Gastrocnemius medialis (tissue), 4 donors: ENCODE results near the gene SMARCA4. TPM values are rescaled to one million over a fixed set of nuclear protein-coding genes. Genes with fewer than 3 reads are reported as not detected.

Experiments
- ATAC-seq, 2 donors: fragments of 150-250 bp; one replicate each; pipeline ENCODE4 v1.9.1; 2016
- DNase-seq, 2 donors: peaks; one replicate each; pipeline ENCODE4 v3.0.0-alpha.2; 2019
- H3K27ac ChIP-seq, 4 donors: fragments of 200-600 bp; sonication (generic); 1 replicate in 1 of 4; 2 replicates in 3 of 4; pipeline ENCODE4 v1.5.1; 2016 to 2018; ENCODE audit warnings: mild to moderate bottlenecking in 2 of 4, moderate library complexity in 1 of 4
- H3K27me3 ChIP-seq, 3 donors: fragments of 200-600 bp; sonication (generic) in 2 of 3; 1 replicate in 1 of 3; 2 replicates in 2 of 3; pipeline versions ENCODE4 v1.5.1 to v1.6.0; 2016 to 2019; ENCODE audit warnings: mild to moderate bottlenecking in 1 of 3, moderate library complexity in 1 of 3
- H3K36me3 ChIP-seq, 2 donors: fragments of 200-600 bp; sonication (generic) in 1 of 2; one replicate each; pipeline ENCODE4 v1.5.1; 2017 to 2018
- H3K4me1 ChIP-seq, 2 donors: fragments of 200-600 bp; sonication (generic) in 1 of 2; one replicate each; pipeline ENCODE4 v1.5.1; 2016 to 2017; ENCODE audit warnings: mild to moderate bottlenecking in 2 of 2
- H3K4me3 ChIP-seq, 4 donors: fragments of 200-600 bp; sonication (generic) in 3 of 4; 1 replicate in 1 of 4; 2 replicates in 3 of 4; pipeline ENCODE4 v1.5.1; 2016 to 2019; ENCODE audit warnings: mild to moderate bottlenecking in 2 of 4
- H3K9me3 ChIP-seq, 3 donors: fragments of 200-600 bp; sonication (generic) in 2 of 3; 1 replicate in 1 of 3; 2 replicates in 2 of 3; pipeline ENCODE4 v1.5.1; 2016 to 2019
- POLR2A ChIP-seq, 2 donors: fragments of 450-650 bp; IDR thresholded peaks; one replicate each; pipeline ENCODE4 v1.6.1; 2017; ENCODE audit warnings: antibody characterized with exemption in 2 of 2, mild to moderate bottlenecking in 2 of 2, moderate library complexity in 2 of 2
- in situ Hi-C, 4 donors: fragments of 200-750 bp; cut with MboI; loops; one replicate each; pipeline versions ENCODE4 v1.15.0 to v1.8.0; 2017; ENCODE audit warnings: low sequenced_read_pairs in 4 of 4
- intact Hi-C: fragments of 100-400 bp; cut with DNase I; formaldehyde crosslinking; loops from one replicate; pipeline ENCODE4 v1.15.1; 2023; ENCODE audit warnings: low total_unique reads
- total RNA-seq, 4 donors: library from RNA; depleted of rRNA; stranded (reverse); fragments of >200 nt; gene quantifications; one replicate each; pipeline versions ENCODE4 v1.1.0 to v1.2.3, GENCODE V29; 2016
- TF ChIP-seq, protein P1 (sequence below), 5 experiments: fragments of 450-650 bp in 3 of 5; fragments of 200-600 bp in 2 of 5; sonication (generic) in 2 of 5; IDR thresholded peaks in 4 of 5; conservative IDR thresholded peaks in 1 of 5; 1 replicate in 4 of 5; 2 replicates in 1 of 5; pipeline ENCODE4 v1.5.1; 2016 to 2019; ENCODE audit warnings: antibody characterized with exemption in 5 of 5, mild to moderate bottlenecking in 3 of 5, moderate library complexity in 3 of 5

SMARCA4 gene
- total RNA-seq, 4 donors from 2014 or later: 24.0 to 72.6 (median 68.7) TPM

DNA sequence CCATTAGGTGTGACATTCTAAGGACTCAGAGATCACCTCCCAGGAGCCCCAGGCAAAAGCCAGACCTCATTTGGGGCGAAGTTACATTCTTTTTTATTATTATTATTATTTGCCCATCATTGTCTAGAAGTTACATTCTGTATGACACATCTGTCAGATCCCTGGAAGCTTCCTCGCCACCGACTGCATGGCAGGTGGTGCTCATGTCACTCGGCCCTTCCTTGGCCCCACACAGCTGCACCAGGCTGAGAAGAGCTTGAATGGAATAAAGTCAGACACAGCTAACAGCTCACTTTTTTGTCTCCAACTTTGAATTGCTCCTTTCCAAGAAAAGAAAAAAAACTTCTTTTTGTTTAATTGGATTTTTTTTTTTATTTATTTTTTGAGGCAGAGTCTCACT lies 87.0 kb downstream of the SMARCA4 start:
- H3K27me3 ChIP-seq: no peaks in the 10 kb centered on the region
- intact Hi-C loops (no loop called here), in situ Hi-C loops (loop anchor here in 1 of 4 donors (25.0 kb wide), 1 partner anchor 164 kb away; no protein-coding TSS in a partner anchor)
- H3K4me3 ChIP-seq: no peak overlapping the region
- TF ChIP-seq POLR2A (IDR thresholded peaks at IDR 0.05): no peak
- TF ChIP-seq, protein P1, sequence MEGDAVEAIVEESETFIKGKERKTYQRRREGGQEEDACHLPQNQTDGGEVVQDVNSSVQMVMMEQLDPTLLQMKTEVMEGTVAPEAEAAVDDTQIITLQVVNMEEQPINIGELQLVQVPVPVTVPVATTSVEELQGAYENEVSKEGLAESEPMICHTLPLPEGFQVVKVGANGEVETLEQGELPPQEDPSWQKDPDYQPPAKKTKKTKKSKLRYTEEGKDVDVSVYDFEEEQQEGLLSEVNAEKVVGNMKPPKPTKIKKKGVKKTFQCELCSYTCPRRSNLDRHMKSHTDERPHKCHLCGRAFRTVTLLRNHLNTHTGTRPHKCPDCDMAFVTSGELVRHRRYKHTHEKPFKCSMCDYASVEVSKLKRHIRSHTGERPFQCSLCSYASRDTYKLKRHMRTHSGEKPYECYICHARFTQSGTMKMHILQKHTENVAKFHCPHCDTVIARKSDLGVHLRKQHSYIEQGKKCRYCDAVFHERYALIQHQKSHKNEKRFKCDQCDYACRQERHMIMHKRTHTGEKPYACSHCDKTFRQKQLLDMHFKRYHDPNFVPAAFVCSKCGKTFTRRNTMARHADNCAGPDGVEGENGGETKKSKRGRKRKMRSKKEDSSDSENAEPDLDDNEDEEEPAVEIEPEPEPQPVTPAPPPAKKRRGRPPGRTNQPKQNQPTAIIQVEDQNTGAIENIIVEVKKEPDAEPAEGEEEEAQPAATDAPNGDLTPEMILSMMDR (IDR thresholded peaks at IDR 0.05 in 4 of 5, conservative IDR thresholded peaks at IDR 0.05 in 1 of 5): no peak
- DNase-seq (no peak), ATAC-seq (no peak)
- no peaks in the 10 kb centered on the region for H3K4me1 ChIP-seq
- peaks cover 0 to 9% of the 10 kb centered on the region in 2 donors for H3K36me3 ChIP-seq
- no peaks in the 10 kb centered on the region for H3K9me3 ChIP-seq
- H3K27ac ChIP-seq: no peak overlapping the region

- Histone ChIP-seq H3K36me3 (no peaks in the 10 kb centered on the region), H3K27ac (no peak overlapping the region), H3K27me3 (no peaks in the 10 kb centered on the region), H3K4me3 (no peak overlapping the region), H3K9me3 (no peaks in the 10 kb centered on the region), H3K4me1 (no peaks in the 10 kb centered on the region)
- intact Hi-C loops (no loop called here), in situ Hi-C loops (no loop called here)
- DNase-seq (no peak), ATAC-seq (no peak)
- TF ChIP-seq, protein P1 (IDR thresholded peaks at IDR 0.05 in 4 of 5, conservative IDR thresholded peaks at IDR 0.05 in 1 of 5): no peak
- TF ChIP-seq POLR2A (IDR thresholded peaks at IDR 0.05): no peak
Observed at GRCh38 chr19:11050323-11051114, 89.7 kb downstream of the SMARCA4 start.

- Histone ChIP-seq H3K36me3 (peaks cover 0 to 8% of the 10 kb centered on the region in 2 donors), H3K4me1 (no peaks in the 10 kb centered on the region)
- in situ Hi-C loops: no loop called here
Observed at GRCh38 chr19:11053817-11054195, 93.0 kb downstream of the SMARCA4 start.

GRCh38 chr19:11054200-11054599 lies 93.4 kb downstream of the SMARCA4 start:
- H3K9me3 ChIP-seq: no peaks in the 10 kb centered on the region
- ATAC-seq: no peak
- H3K36me3 ChIP-seq: peaks cover 0 to 12% of the 10 kb centered on the region in 2 donors
- H3K4me1 ChIP-seq: no peaks in the 10 kb centered on the region
- TF ChIP-seq, protein P1 (IDR thresholded peaks at IDR 0.05 in 4 of 5, conservative IDR thresholded peaks at IDR 0.05 in 1 of 5): no peak
- no peak for TF ChIP-seq POLR2A (IDR thresholded peaks at IDR 0.05)
- no peak overlapping the region for H3K27ac ChIP-seq
- DNase-seq: no peak
- intact Hi-C loops (no loop called here), in situ Hi-C loops (no loop called here)
- no peaks in the 10 kb centered on the region for H3K27me3 ChIP-seq
- no peak overlapping the region for H3K4me3 ChIP-seq

More at GRCh38 chr19:11053817-11054195, 93.0 kb downstream of the SMARCA4 start:
- intact Hi-C loops: no loop called here
- H3K9me3 ChIP-seq: no peaks in the 10 kb centered on the region
- DNase-seq (no peak), ATAC-seq (no peak)
- no peak overlapping the region for H3K4me3 ChIP-seq
- TF ChIP-seq, protein P1 (IDR thresholded peaks at IDR 0.05 in 4 of 5, conservative IDR thresholded peaks at IDR 0.05 in 1 of 5): no peak
- TF ChIP-seq POLR2A (IDR thresholded peaks at IDR 0.05): no peak
- no peaks in the 10 kb centered on the region for H3K27me3 ChIP-seq
- H3K27ac ChIP-seq: no peak overlapping the region
